ENCODE measurements around the gene NLGN2.

NLGN2 gene

DNA sequence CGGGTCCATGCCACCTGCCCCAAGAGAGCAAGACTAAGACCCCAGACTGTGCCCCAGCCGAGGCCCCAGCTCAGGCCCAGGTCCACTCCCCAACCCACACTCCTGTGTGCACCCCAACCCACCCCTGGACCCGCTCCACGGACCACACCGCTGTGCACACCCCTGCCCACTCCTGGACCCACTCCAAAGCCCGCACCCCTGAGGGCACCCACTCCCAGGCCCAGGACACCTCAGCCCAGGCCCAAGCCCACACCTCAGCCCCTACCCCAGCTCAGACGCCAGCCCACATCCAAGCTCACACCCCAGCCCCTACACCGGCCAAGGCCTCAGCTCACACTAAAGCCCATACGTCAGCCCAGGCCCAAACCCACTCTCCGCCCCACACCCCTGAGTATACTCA lies 22.1 kb downstream of the NLGN2 start:
- intact Hi-C loops (cut with DNase I): loop anchor here (10.0 kb wide), 1 partner anchor 155 kb away; the partner anchor contains the start of gene MPDU1
- peak in 1 of 10 donors; percentile 76 for DNase-seq

DNA sequence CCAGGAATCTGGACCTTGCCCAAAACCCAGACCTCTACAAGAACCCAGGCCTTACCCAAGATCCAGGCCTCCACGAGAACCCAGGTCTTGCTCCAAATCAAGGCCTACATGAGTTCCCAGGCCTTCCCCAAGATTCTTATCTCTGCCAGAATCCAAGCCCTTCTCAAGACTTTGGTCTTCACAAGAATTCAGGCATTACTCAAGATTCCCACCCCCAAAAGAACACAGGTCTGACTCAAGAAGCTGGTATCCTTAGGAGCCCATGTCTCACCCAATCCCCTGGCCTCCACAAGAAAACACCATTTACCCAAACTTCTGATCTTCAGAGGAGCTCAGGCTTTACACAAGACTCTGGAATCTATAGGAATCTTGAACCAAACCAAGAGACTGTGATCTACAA lies 23.6 kb downstream of the NLGN2 start:
- intact Hi-C loops (cut with DNase I): loop anchor here (10.0 kb wide), 1 partner anchor 154 kb away; the partner anchor contains the start of gene MPDU1
- DNase-seq: no peak

DNA sequence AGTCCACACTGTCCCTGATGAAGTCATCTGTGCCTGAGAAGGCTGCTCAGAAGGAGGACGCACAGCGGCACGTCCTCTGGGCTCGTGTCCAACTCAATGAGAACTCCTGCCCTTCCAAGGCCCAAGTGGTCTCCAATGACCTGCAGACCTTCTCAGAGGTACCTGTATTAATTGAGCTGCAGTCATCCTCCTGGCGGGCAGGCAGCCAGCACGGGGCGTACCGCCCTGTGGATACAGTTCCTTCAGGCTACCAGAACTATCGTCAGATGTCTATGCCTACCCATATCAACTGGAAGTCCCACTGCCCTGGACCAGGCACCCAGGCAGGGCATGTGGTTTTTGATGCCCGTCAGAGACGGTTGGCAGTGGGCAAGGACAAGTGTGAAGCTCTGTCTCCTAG lies 24.7 kb downstream of the NLGN2 start:
- intact Hi-C loops (cut with DNase I): loop anchor here (10.0 kb wide), 1 partner anchor 153 kb away; the partner anchor contains the start of gene MPDU1
- DNase-seq: no peak

DNA sequence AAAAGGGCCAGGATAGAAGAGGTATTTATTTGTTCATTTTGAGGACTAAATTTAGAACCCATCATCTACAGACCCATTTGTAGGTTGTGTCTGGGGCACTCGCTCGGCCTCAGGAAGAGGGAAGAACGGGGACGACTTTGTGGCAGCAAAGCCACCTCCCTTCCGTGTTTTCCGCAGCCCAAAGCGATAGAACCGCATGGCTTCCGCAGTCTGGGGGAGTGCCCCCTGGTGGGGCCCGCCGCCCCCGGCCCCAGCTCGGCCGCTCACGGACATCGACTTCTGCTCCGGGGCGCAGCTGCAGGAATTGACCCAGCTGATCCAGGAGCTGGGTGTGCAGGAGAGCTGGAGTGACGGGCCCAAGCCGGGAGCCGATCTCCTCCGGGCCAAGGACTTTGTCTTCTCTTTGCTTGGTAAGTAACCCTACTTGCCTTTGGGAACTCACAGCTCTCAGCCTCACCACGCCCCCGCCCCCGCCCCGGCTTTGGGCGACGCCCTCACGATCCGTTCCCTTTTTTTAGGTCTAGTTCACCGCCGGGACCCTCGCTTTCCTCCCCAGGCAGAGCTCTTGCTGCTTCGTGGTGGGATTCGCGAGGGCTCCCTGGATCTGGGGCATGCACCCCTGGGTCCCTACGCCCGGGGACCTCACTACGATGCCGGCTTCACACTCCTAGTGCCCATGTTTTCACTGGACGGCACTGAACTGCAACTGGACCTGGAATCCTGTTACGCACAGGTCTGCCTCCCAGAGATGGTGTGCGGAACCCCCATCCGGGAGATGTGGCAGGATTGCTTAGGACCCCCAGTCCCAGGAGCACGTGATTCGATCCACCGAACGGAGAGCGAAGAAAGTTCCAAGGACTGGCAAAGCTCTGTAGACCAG lies 28.3 kb downstream of the NLGN2 start:
- intact Hi-C loops (cut with DNase I): loop anchor here (5.0 to 10.0 kb wide), 3 partner anchors 44 to 149 kb away; partner anchors contain the start of genes MPDU1, PLSCR3 and TMEM95

GRCh38 chr17:7436556-7437368 lies 29.1 kb downstream of the NLGN2 start:
- intact Hi-C loops (cut with DNase I): loop anchor here (1.0 to 10.0 kb wide), 4 partner anchors 44 to 148 kb away; partner anchors contain the start of genes MPDU1, PLSCR3, POLR2A and TMEM95
- peak in 9 of 10 donors; percentile 53 to 96 (median 65) for DNase-seq

More for the DNA sequence above, 28.3 kb downstream of the NLGN2 start:
- peak in 1 of 10 donors; percentile 82 for DNase-seq

DNA sequence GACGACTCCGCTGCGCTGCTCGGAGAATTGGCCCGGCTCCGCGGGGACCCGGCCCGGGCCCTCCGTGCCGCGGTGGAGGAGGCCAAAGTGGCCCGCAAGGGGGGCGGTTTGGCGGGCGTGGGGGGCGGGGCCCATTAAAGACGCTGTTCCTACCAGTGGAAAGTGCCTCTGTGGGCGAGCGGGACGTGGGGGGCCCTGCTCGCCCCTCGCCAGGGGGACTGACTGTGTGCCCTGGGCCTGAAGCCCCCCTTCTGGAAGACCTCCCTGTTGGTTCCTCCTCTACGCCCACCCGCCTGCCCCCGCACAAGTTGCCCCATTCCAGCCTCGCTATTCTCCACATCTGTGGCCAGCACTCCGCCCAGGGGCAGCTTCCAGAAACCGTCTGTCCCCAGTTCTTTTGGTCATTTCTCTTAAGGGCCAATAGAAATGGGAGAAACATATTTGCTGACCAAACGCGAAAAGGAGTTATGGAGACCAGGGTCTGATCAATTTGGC lies 29.8 kb downstream of the NLGN2 start:
- intact Hi-C loops (cut with DNase I): loop anchor here (1.0 to 10.0 kb wide), 4 partner anchors 45 to 147 kb away; partner anchors contain the start of genes MPDU1, PLSCR3, POLR2A and TMEM95
- no peak for DNase-seq

DNA sequence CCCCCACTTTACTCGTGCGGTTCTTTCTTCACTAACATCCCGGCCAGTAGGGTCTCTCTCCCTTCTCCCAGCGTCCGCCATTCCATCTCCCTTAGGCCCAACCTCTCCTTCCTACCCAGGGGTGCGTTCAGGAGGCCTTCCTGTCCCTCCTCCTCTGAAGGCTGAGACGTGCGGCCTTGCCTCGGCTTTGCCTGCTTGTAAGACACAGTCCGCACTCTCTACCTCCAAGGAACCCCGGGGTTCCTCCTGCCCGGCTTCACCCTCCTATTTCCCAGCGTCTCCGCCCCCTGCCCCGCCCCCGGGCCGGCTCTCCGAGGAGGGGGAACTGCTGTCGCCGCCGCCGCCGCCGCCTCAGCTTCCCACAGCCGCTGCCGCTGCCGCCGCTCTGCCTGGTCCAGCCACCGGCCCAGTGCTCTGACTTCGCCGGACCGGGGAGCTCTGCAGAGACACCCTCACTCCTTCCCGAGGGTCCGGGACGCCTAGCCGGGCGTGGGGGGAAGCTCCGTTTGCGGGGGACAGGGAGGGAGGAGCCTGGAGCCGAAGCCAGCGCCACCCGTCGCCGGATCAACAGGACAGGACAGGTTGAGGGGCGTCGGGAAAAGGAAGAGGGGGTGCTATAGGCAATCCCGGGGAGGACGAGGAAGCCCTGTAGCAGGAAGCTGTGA lies 30.4 kb downstream of the NLGN2 start:
- intact Hi-C loops (cut with DNase I): loop anchor here (1.0 to 10.0 kb wide), 4 partner anchors 46 to 147 kb away; partner anchors contain the start of genes MPDU1, PLSCR3, POLR2A and TMEM95
- DNase-seq: peak in 9 of 10 donors; percentile 32 to 93 (median 52)

- DNase-seq: no peak
- intact Hi-C loops (cut with DNase I): loop anchor here (5.0 to 10.0 kb wide), 3 partner anchors 47 to 146 kb away; partner anchors contain the start of genes MPDU1, PLSCR3 and TMEM95
Measured at GRCh38 chr17:7438656-7439460, 31.2 kb downstream of the NLGN2 start.

- DNase-seq: no peak
- intact Hi-C loops (cut with DNase I): loop anchor here (5.0 to 10.0 kb wide), 3 partner anchors 47 to 145 kb away; partner anchors contain the start of genes MPDU1, PLSCR3 and TMEM95
Measured at GRCh38 chr17:7439462-7440112, 31.9 kb downstream of the NLGN2 start, which contains the start of gene FGF11. Gene FGF11, plus strand, starts transcription at chr17:7439512. Its CDS starts 109 bp downstream, at chr17:7439621.

GRCh38 chr17:7440113-7440833 lies 32.6 kb downstream of the NLGN2 start:
- no peak for DNase-seq
- intact Hi-C loops (cut with DNase I): no loop called here

- intact Hi-C loops (cut with DNase I): no loop called here
- DNase-seq: no peak
Measured at GRCh38 chr17:7440834-7441195, 33.2 kb downstream of the NLGN2 start.

DNA sequence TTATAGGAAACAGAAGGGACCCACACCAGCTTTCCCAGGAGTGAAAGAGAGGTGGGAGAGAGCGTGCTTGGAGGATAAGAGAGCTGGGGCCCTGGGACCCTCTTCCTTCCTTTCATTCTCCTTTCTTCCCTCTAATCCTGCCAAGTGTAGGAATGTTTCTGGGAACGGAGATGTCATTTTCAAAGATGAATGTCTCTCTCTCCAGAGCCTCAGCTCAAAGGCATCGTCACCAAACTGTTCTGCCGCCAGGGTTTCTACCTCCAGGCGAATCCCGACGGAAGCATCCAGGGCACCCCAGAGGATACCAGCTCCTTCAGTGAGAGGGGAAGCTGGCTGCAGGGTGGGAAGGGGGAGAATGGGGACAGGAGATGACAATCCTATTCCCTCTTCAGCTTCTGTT lies 33.6 kb downstream of the NLGN2 start:
- DNase-seq: no peak
- intact Hi-C loops (cut with DNase I): no loop called here

DNA sequence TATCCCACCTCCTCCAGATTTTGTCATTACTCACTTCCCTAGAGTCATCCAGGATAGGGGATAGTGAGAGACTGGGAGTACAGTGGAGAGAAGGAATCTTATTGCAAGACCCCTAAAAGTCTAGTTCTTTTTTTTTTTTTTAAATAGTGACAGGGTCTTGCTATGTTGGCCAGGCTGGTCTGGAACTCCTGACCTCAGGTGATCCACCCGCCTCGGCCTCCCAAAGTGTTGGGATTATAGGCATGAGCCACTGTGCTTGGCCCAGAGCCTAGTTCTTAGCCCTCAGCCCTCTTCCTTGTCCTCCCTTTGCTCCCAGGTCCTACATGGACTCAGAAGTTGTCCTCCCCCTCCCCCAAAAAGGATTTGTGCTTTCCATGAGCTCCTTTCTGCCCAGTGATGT lies 34.5 kb downstream of the NLGN2 start:
- intact Hi-C loops (cut with DNase I): no loop called here
- no peak for DNase-seq

DNA sequence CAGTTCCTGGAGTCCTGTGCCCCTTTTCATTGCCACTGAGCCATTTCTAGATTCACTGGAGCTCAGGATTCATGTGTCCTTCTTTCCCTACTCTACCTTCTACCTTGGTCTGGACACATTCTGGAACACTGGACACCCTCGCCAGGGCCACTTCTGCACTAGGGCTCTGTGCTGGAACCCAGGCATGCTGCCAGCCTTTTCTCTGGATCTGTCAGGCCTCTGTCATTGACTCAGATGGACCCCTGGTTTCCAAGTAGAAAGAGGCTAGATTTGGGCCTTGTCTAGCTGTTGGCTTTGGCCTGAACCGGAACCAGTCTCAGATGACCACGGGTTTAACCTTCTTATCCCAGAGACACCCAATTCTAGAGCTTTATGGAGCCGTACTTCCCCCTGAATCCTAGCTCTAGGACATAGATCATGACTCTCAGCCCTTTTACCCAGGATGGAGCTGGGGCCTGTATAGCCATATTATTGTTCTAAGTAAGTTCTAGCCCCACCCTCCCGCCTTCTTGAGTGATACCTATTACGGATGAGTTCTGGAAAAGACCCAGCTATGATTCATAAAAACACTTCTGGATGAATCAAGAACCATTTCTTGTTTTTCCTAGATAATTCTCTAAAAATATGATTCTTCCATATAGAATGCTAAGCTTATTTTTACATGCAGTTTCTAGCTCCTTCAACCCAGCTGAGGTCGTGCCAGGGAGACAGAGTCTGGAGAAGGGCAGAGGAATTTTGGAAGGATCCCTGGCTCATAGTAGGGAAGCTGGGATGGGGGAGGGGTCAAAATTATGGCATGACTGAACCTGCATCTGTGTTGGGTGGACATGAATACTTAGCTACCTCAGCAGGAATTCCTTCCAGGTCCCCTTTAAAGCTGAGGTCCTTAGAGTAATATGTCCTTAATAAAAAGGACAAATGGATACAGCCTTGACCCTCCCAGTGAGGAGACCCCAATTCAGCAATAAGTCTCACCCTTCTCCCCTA lies 36.1 kb downstream of the NLGN2 start:
- intact Hi-C loops (cut with DNase I): no loop called here

DNA sequence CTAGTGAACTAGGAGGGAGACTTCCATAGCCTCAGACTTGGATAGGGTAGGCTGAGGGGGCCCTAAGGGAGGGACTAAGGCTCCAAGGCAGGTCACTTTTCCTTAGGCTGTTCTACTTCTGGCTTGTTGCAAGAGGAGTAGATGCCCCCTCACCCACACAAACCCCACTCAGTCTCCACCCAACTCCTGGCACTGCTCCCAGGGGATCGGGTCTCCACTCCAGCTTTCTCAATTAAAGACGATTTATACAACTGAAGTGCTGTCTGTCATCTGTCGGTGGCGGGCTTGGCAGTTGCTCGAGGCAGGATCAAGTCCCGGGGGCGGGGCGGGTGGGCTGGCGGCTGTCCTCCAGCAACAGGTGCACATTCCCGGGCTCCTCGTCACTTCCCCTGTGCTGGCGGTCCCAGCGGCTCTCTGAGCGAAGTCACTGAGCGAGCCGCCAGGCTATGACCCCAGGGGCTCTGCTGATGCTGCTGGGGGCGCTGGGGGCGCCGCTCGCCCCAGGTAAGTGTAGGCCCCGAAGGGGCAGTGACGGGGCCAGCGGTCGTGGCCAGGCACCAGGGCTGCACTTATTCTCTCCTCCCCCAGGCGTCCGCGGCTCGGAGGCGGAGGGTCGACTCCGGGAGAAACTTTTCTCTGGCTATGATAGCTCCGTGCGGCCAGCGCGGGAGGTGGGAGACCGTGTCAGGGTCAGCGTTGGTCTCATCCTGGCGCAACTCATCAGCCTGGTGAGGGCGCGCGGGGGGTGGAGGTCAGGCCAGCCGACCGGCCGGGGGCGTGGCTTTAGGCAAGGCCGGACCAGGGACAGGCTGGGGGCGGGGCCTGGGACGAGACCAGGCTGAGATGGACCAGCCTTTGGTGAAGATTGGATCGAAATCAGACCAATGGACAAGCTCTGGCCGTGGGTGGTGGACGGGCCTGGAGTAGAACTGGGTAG lies 37.3 kb downstream of the NLGN2 start, which contains the start of gene CHRNB1:
Gene CHRNB1 (plus strand): TSS at position 380 of the 937 bp plus-strand sequence. CDS start 67 bp downstream, at position 447.
- peak; percentile 58 to 97 (median 76) for DNase-seq
- intact Hi-C loops (cut with DNase I): no loop called here

More for the DNA sequence above, 36.1 kb downstream of the NLGN2 start:
- DNase-seq: no peak

All from posterior cingulate gyrus (tissue), 11 donors.